K562 (cell line): Measurements from ENCODE around the gene POLD4. TPM values are rescaled to one million over a fixed set of nuclear protein-coding genes. Genes with fewer than 3 reads are reported as not detected.

Experiments used
- BCLAF1 ChIP-seq, 2 experiments: fragments of 450-650 bp in 1 of 2; IDR thresholded peaks; 2 replicates each; pipeline ENCODE4 v1.6.1; 2011 to 2017; ENCODE audit warnings: low read depth in 2 of 2, antibody characterized with exemption in 1 of 2, borderline replicate concordance in 1 of 2, low read length in 1 of 2, mild to moderate bottlenecking in 1 of 2, mixed read lengths in 1 of 2; ENCODE audit not compliant: control insufficient read depth in 1 of 2
- BRD9 ChIP-seq: fragments of 450-650 bp; IDR thresholded peaks from 2 replicates; pipeline ENCODE4 v1.6.1; 2018; ENCODE audit warnings: low read depth; ENCODE audit not compliant: partially characterized antibody
- CCNT2 ChIP-seq: IDR thresholded peaks from 2 replicates; pipeline ENCODE4 v1.6.1; 2011; ENCODE audit warnings: borderline replicate concordance, low read depth, mild to moderate bottlenecking, moderate library complexity, mixed read lengths, low read length; ENCODE audit not compliant: insufficient read length; ENCODE audit errors: extremely low read depth
- CHD1 ChIP-seq: fragments of 200-600 bp; sonication (generic); IDR thresholded peaks from one replicate; pipeline ENCODE4 v1.6.1; 2012; ENCODE audit warnings: mild to moderate bottlenecking, moderate library complexity, low read length, inconsistent platforms
- E2F8 ChIP-seq: fragments of 450-650 bp; IDR thresholded peaks from 2 replicates; pipeline ENCODE4 v1.7.1; 2018; ENCODE audit warnings: mild to moderate bottlenecking, low read depth; ENCODE audit not compliant: partially characterized antibody
- ELF1 ChIP-seq: fragments of 200-800 bp; sonication (Bioruptor generic); IDR thresholded peaks from 2 replicates; pipeline ENCODE4 v1.6.1; 2016; ENCODE audit warnings: missing genetic modification characterization, missing compliant biosample characterization
- HOXB6 ChIP-seq: fragments of 250-450 bp; sonication (Bioruptor Pico); IDR thresholded peaks from 2 replicates; pipeline ENCODE4 v1.5.1; 2022; ENCODE audit warnings: mild to moderate bottlenecking, borderline replicate concordance
- L3MBTL2 ChIP-seq: fragments of 450-650 bp; IDR thresholded peaks from 2 replicates; pipeline ENCODE4 v1.6.1; 2016; ENCODE audit warnings: mild to moderate bottlenecking, moderate library complexity
- MAFF ChIP-seq: IDR thresholded peaks from 2 replicates; pipeline ENCODE4 v1.6.1; 2012; ENCODE audit warnings: low read length, improper control_type of control experiment
- NR2C2 ChIP-seq, 2 experiments: fragments of 200-800 bp in 1 of 2; sonication (Bioruptor generic) in 1 of 2; sonication (generic) in 1 of 2; formaldehyde crosslinking in 1 of 2; IDR thresholded peaks; 2 replicates each; pipeline versions ENCODE4 v1.6.1 to v1.8.0; 2016 to 2022; ENCODE audit warnings: mild to moderate bottlenecking in 1 of 2, missing compliant biosample characterization in 1 of 2, missing genetic modification characterization in 1 of 2, missing genetic modification reagents in 1 of 2
- POLR2G ChIP-seq: fragments of 200-400 bp; formaldehyde crosslinking; IDR thresholded peaks from 2 replicates; pipeline ENCODE4 v1.6.1; 2017; ENCODE audit warnings: low read depth, mild to moderate bottlenecking, antibody characterized with exemption, low read length, moderate library complexity
- PPARD ChIP-seq: fragments of 250-450 bp; sonication (Bioruptor Pico); IDR thresholded peaks from 2 replicates; pipeline ENCODE4 v1.8.0; 2022; ENCODE audit warnings: inconsistent platforms, mild to moderate bottlenecking, moderate library complexity
- RBM14 ChIP-seq: fragments of 200-400 bp; formaldehyde crosslinking; IDR thresholded peaks from 2 replicates; pipeline ENCODE4 v1.6.1; 2018; ENCODE audit warnings: low read depth, mild to moderate bottlenecking, low read length, moderate library complexity, borderline replicate concordance; ENCODE audit not compliant: insufficient read depth
- SMARCA5 ChIP-seq: fragments of 450-650 bp; IDR thresholded peaks from 2 replicates; pipeline ENCODE4 v1.6.1; 2016
- TCF3 ChIP-seq: sonication (generic); formaldehyde crosslinking; IDR thresholded peaks from 2 replicates; pipeline ENCODE4 v1.4.0; 2020; ENCODE audit warnings: mild to moderate bottlenecking, missing genetic modification reagents
- TEAD1 ChIP-seq, 2 experiments: fragments of 450-650 bp in 1 of 2; sonication (generic) in 1 of 2; formaldehyde crosslinking; IDR thresholded peaks; 2 replicates each; pipeline versions ENCODE4 v1.4.0 to v1.8.0; 2020 to 2022; ENCODE audit warnings: mild to moderate bottlenecking in 2 of 2, missing genetic modification reagents in 1 of 2
- ZNF134 ChIP-seq: fragments of 250-450 bp; sonication (Bioruptor Pico); conservative IDR thresholded peaks from 2 replicates; pipeline ENCODE4 v1.4.0; 2020
- ZNF436 ChIP-seq: fragments of 250-450, 450-650 bp; sonication (Bioruptor Pico); formaldehyde crosslinking; IDR thresholded peaks from 2 replicates; pipeline ENCODE4 v1.7.0; 2020; ENCODE audit warnings: mild to moderate bottlenecking
- ZNF445 ChIP-seq: fragments of 250-450 bp; sonication (Bioruptor Pico); IDR thresholded peaks from 2 replicates; pipeline ENCODE4 v1.4.0; 2020; ENCODE audit warnings: low read depth, mild to moderate bottlenecking, moderate library complexity
- polyA plus RNA-seq, 8 experiments: library from polyadenylated mRNA; depleted of rRNA in 4 of 8; stranded (reverse) in 5 of 8; unstranded in 3 of 8; fragments of >200 nt; fragmentation: Nextera tagmentation in 2 of 8; fragmentation: Illumina TruSeq in 1 of 8; extraction: Ambion mirVana in 2 of 8; extraction: Trizol in 1 of 8; gene quantifications; 2 replicates each; pipeline versions ENCODE4 v1.2.1 to v1.2.3, GENCODE V29; 2011 to 2014; ENCODE audit warnings: inconsistent platforms in 1 of 8, missing spikeins in 1 of 8
- total RNA-seq, 7 experiments: library from RNA; depleted of rRNA in 6 of 7; stranded (reverse); fragments of >200 nt in 6 of 7; fragmentation: Illumina TruSeq in 2 of 7; extraction: Trizol in 2 of 7; gene quantifications; 2 replicates each; pipeline versions ENCODE4 v1.2.1 to v1.2.3, GENCODE V29; 2011 to 2021; ENCODE audit warnings: low replicate concordance in 1 of 7
- TF ChIP-seq, protein P1 (sequence below), 2 experiments: fragments of 200-800 bp in 1 of 2; sonication (Bioruptor generic) in 1 of 2; sonication (generic) in 1 of 2; formaldehyde crosslinking in 1 of 2; IDR thresholded peaks in 1 of 2; conservative IDR thresholded peaks in 1 of 2; 2 replicates each; pipeline versions ENCODE4 v1.5.0 to v1.6.1; 2016 to 2020; ENCODE audit warnings: missing compliant biosample characterization in 1 of 2, missing genetic modification characterization in 1 of 2, missing genetic modification reagents in 1 of 2

Gene POLD4
- total and polyA plus RNA-seq, 9 of the 15 experiments (the other 6 are each of a cell fraction or from before 2014, with no cell fraction given) = 5.8 to 64.5 (median 18.3) TPM

DNA sequence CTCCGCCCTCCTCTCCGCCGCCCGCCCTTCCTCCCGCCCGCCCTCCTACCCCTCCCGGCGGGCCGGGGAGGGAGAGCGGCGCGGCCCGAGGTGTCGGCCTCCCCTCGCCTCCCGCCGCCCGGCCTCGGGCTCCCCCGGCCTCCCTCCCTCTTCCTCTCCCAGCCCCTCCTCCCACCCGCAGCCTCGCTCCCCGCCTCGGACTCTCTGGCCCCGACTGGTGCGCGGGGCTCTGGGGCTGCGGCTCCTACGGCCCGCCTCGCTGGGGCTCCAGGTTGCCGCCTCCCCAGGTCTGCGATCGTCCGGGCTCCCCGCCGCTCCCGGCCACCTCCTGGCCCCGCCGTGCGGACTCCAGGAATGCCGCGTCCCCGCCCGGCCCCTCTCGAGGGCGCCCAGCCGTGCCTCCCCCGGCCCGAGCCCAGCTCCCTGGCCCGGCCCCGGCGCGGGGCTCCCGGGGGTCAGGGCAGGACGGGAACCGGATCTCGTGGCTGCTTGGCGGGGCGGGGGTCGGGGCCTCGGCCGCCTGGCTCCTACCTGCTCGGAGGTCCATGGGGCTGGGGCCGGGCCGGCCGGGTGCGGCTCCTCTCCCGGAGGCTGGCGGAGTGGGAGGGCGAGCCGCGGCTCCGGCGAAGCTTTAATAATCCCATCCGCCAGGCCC, 19.8 kb upstream of the POLD4 start, which contains the start of gene CLCF1 (continued):
- TF ChIP-seq BCLAF1 (IDR thresholded peaks at IDR 0.05; ENCODE audit: borderline replicate concordance in 1 of 2, control insufficient read depth in 1 of 2, low read depth in 2 of 2, low read length in 1 of 2) (no peak), L3MBTL2 (peak; percentile 42; the same call in 1 of the 2 replicates), ZNF445 (no peak), RBM14 (no peak), ELF1 (tag) (peak; percentile 4; the same call in 1 of the 2 replicates), E2F8 (no peak), CCNT2 (peak; percentile 32), SMARCA5 (no peak), TCF3 (CRISPR knock-in tag) (no peak), POLR2G (peak; percentile 86), HOXB6 (CRISPR knock-in tag) (no peak), NR2C2 (CRISPR knock-in tag; IDR thresholded peaks at IDR 0.05) (no peak), NR2C2 (tag; IDR thresholded peaks at IDR 0.05) (no peak), ZNF436 (no peak), PPARD (CRISPR knock-in tag) (no peak), MAFF (no peak), BRD9 (no peak), TEAD1 (CRISPR knock-in tag; IDR thresholded peaks at IDR 0.05) (peak in 1 of 2 experiments; percentile 42; a peak in 1 of 4 replicates), ZNF134 (CRISPR knock-in tag) (no peak), CHD1 (peak; percentile 27)
- TF ChIP-seq, protein P1, sequence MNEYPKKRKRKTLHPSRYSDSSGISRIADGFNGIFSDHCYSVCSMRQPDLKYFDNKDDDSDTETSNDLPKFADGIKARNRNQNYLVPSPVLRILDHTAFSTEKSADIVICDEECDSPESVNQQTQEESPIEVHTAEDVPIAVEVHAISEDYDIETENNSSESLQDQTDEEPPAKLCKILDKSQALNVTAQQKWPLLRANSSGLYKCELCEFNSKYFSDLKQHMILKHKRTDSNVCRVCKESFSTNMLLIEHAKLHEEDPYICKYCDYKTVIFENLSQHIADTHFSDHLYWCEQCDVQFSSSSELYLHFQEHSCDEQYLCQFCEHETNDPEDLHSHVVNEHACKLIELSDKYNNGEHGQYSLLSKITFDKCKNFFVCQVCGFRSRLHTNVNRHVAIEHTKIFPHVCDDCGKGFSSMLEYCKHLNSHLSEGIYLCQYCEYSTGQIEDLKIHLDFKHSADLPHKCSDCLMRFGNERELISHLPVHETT (CRISPR knock-in tag; conservative IDR thresholded peaks at IDR 0.05 in 1 of 2, IDR thresholded peaks at IDR 0.05 in 1 of 2) = peak in 1 of 2 experiments; percentile 60; a peak in 1 of 4 replicates
